G401.6 (cell line): Measurements from ENCODE around the gene DDT.
"Not testable (repeated sequence)": the region's sequence is repeated elsewhere in the genome, so short reads cannot be mapped to it uniquely, and the experiment has no call there.

Experiments
- FAIRE-seq: peaks from 2 replicates; lab custom pipeline; 2012; peaks lifted over from hg19 to GRCh38; lab: Jason Lieb, UNC

The DDT gene

GRCh38 chr22:23974345-23974744, at the start of gene DDT:
TSS of gene DDT (minus strand) at chr22:23974441. CDS start at chr22:23974414, 27 bp downstream.
- not testable (repeated sequence) for FAIRE-seq

GRCh38 chr22:24023204-24023789, 49.1 kb upstream of the DDT start:
- FAIRE-seq: no peak

GRCh38 chr22:24021304-24021703, 47.1 kb upstream of the DDT start:
- no peak for FAIRE-seq

GRCh38 chr22:24016156-24016555, 41.9 kb upstream of the DDT start:
- no peak for FAIRE-seq

- no peak for FAIRE-seq
These were observed 37.5 kb upstream of the DDT start for GRCh38 chr22:24011735-24012068.

- FAIRE-seq: no peak
These were observed 35.8 kb upstream of the DDT start for GRCh38 chr22:24010018-24010391.

GRCh38 chr22:24009227-24010017, 35.2 kb upstream of the DDT start:
- FAIRE-seq: no peak

- FAIRE-seq: no peak
These were observed 34.4 kb upstream of the DDT start for GRCh38 chr22:24008381-24009226.

- FAIRE-seq: no peak
These were observed 33.7 kb upstream of the DDT start for GRCh38 chr22:24008022-24008283.

GRCh38 chr22:24007253-24008021, 33.2 kb upstream of the DDT start:
- no peak for FAIRE-seq

- no peak for FAIRE-seq
These were observed 32.6 kb upstream of the DDT start for GRCh38 chr22:24006914-24007214.

GRCh38 chr22:24006207-24006913, 32.1 kb upstream of the DDT start:
- no peak for FAIRE-seq

- FAIRE-seq: no peak
These were observed 31.0 kb upstream of the DDT start, which contains the start of gene GSTT4 for GRCh38 chr22:24005201-24005600. TSS of gene GSTT4 (minus strand) at chr22:24005453. CDS start at chr22:24005356, 97 bp downstream.

- no peak for FAIRE-seq
These were observed 29.6 kb upstream of the DDT start for GRCh38 chr22:24003887-24004286.

GRCh38 chr22:24002851-24003250, 28.6 kb upstream of the DDT start:
- FAIRE-seq: no peak

GRCh38 chr22:24002272-24002671, 28.0 kb upstream of the DDT start:
- no peak for FAIRE-seq

GRCh38 chr22:24001314-24001713, 27.1 kb upstream of the DDT start:
- no peak for FAIRE-seq

GRCh38 chr22:23999779-24000178, 25.5 kb upstream of the DDT start:
- not testable (repeated sequence) for FAIRE-seq

GRCh38 chr22:23997092-23997491, 22.9 kb upstream of the DDT start:
- no peak for FAIRE-seq

- not testable (repeated sequence) for FAIRE-seq
These were observed 19.4 kb upstream of the DDT start for GRCh38 chr22:23993581-23994177.

- FAIRE-seq: not testable (repeated sequence)
These were observed 18.8 kb upstream of the DDT start for GRCh38 chr22:23993080-23993479.
